ENCODE measurements around the gene MTA3. TPM values are rescaled to one million over a fixed set of nuclear protein-coding genes. Genes with fewer than 3 reads are reported as not detected.

Gene MTA3
- polyA plus RNA-seq, 3 donors: 2.0 to 4.5 (median 2.2) TPM

DNA sequence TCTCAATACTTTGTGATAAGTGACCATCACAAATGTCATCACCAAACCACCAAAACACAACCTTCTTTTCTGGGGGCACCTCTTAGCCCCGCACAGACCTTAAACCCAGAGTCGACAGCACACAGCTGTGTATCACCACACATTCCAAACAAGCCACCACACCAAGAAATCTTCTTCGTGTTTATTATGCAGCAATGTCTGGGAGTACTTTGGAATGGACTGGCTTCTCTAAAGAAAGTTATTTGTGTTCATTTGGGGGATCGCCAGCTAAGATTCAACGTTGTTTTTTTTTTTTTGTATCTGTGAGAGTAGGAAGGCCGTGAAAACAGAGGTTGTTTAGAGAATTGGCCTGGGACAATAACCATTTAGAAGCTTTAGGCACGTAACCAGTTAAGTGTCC, 1.1 kb upstream of the MTA3 start:
- Histone ChIP-seq H3K79me2 (ENCODE audit: insufficient read depth, low read length) (no peaks in the 10 kb centered on the region), H3K9me3 (replicated peaks in 1 of 2; ENCODE audit: control insufficient read depth in 1 of 2, insufficient read depth in 1 of 2, low read length in 2 of 2) (no peaks in the 10 kb centered on the region), H3K27me3 (ENCODE audit: control insufficient read depth in 2 of 2, insufficient read depth in 2 of 2, low read length in 2 of 2) (no peaks in the 10 kb centered on the region), H3K4me2 (replicated peaks; ENCODE audit: extremely low read depth, low read length, poor library complexity, severe bottlenecking) (no peak overlapping the region), H3K27ac (ENCODE audit: low read depth in 1 of 2, low read length in 2 of 2) (no peak overlapping the region), H3K36me3 (replicated peaks in 1 of 2; ENCODE audit: control insufficient read depth in 1 of 2, insufficient read depth in 2 of 2, low read length in 2 of 2) (no peaks in the 10 kb centered on the region), H3K4me3 (replicated peaks in 1 of 3; ENCODE audit: low read depth in 2 of 3, low read length in 3 of 3) (no peak overlapping the region), H3K4me1 (ENCODE audit: control insufficient read depth in 1 of 2, insufficient read depth in 2 of 2, low read length in 2 of 2) (no peaks in the 10 kb centered on the region), H3K9ac (ENCODE audit: insufficient read depth, low read length, poor library complexity, severe bottlenecking) (no peak overlapping the region), H2AFZ (ENCODE audit: insufficient read depth, low read depth, low read length, poor library complexity, severe bottlenecking) (no peak overlapping the region), H4K20me1 (ENCODE audit: insufficient read depth, low read length) (no peaks in the 10 kb centered on the region)
- H3K4me1 Mint-ChIP-seq: peaks cover 8% of the 10 kb centered on the region
- DNase-seq: no peak
- no peaks in the 10 kb centered on the region for H3K36me3 Mint-ChIP-seq
- intact Hi-C loops (cut with micrococcal nuclease): no loop called here
- 81% methylated on average over 2 of the region's 7 CpGs for WGBS (ENCODE audit: insufficient coverage)
- no peak overlapping the region for H3K27ac Mint-ChIP-seq
- H3K9me3 Mint-ChIP-seq: peaks cover 0 to 2% (median 0%) of the 10 kb centered on the region in 7 donors
- H3K4me3 Mint-ChIP-seq: peak overlapping the region in 1 of 2 donors; percentile 18
- peaks cover 14 to 26% (median 17%) of the 10 kb centered on the region in 3 donors for H3K27me3 Mint-ChIP-seq (ENCODE audit: low read depth in 3 of 3)
- TF ChIP-seq, protein P1, sequence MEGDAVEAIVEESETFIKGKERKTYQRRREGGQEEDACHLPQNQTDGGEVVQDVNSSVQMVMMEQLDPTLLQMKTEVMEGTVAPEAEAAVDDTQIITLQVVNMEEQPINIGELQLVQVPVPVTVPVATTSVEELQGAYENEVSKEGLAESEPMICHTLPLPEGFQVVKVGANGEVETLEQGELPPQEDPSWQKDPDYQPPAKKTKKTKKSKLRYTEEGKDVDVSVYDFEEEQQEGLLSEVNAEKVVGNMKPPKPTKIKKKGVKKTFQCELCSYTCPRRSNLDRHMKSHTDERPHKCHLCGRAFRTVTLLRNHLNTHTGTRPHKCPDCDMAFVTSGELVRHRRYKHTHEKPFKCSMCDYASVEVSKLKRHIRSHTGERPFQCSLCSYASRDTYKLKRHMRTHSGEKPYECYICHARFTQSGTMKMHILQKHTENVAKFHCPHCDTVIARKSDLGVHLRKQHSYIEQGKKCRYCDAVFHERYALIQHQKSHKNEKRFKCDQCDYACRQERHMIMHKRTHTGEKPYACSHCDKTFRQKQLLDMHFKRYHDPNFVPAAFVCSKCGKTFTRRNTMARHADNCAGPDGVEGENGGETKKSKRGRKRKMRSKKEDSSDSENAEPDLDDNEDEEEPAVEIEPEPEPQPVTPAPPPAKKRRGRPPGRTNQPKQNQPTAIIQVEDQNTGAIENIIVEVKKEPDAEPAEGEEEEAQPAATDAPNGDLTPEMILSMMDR (IDR thresholded peaks at IDR 0.05): no peak

DNA sequence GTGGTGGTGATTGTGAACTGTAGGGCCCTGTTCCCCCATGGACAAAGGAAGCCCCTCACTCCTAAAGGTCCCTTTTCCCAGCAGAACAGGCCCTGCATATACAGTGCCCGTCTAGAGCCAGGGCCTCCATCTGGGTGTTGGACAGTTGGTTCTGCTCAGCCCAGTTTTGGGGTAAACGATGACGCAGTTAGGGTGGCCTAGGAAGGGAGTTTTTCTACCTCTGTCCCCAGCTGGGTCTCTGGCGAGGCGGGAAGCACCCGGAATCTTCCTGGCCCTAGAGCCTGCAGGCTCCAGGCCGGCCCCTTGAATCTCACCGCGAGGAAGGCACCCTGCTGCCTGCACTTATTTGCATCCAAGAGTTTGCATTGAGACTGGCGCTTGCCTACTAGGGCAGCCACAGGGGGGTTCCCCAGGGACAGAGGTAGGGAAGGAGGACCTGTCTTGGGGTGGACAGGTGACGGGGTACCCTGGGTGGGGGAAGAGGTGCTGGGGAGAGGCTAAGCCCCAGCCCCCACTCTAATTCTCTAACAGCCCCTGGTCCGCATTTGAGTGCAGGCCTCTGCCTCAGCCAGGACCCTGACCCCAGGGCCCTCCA, 529 bp upstream of the MTA3 start:
- no peaks in the 10 kb centered on the region for H3K4me1 ChIP-seq (ENCODE audit: control insufficient read depth in 1 of 2, insufficient read depth in 2 of 2, low read length in 2 of 2)
- intact Hi-C loops (cut with micrococcal nuclease): no loop called here
- WGBS (ENCODE audit: insufficient coverage): 90% methylated on average over 9 of the region's 12 CpGs
- no peak overlapping the region for H3K9ac ChIP-seq (ENCODE audit: insufficient read depth, low read length, poor library complexity, severe bottlenecking)
- Mint-ChIP-seq H3K27me3 (ENCODE audit: low read depth in 3 of 3) (peaks cover 13 to 21% (median 14%) of the 10 kb centered on the region in 3 donors), H3K4me3 (peak overlapping the region; percentile 65 to 69), H3K27ac (peak overlapping the region in 1 of 7 donors; percentile 79), H3K4me1 (peaks cover 12% of the 10 kb centered on the region), H3K9me3 (peaks cover 0 to 2% (median 0%) of the 10 kb centered on the region in 7 donors), H3K36me3 (no peaks in the 10 kb centered on the region)
- no peak overlapping the region for H3K27ac ChIP-seq (ENCODE audit: low read depth in 1 of 2, low read length in 2 of 2)
- H2AFZ ChIP-seq (ENCODE audit: insufficient read depth, low read depth, low read length, poor library complexity, severe bottlenecking): peak overlapping the region; percentile 54
- no peaks in the 10 kb centered on the region for H3K36me3 ChIP-seq (replicated peaks in 1 of 2; ENCODE audit: control insufficient read depth in 1 of 2, insufficient read depth in 2 of 2, low read length in 2 of 2)
- TF ChIP-seq, protein P1 (IDR thresholded peaks at IDR 0.05): no peak
- no peak overlapping the region for H3K4me3 ChIP-seq (replicated peaks in 1 of 3; ENCODE audit: low read depth in 2 of 3, low read length in 3 of 3)
- H3K9me3 ChIP-seq (replicated peaks in 1 of 2; ENCODE audit: control insufficient read depth in 1 of 2, insufficient read depth in 1 of 2, low read length in 2 of 2): no peaks in the 10 kb centered on the region
- no peaks in the 10 kb centered on the region for H3K27me3 ChIP-seq (ENCODE audit: control insufficient read depth in 2 of 2, insufficient read depth in 2 of 2, low read length in 2 of 2)
- H3K4me2 ChIP-seq (replicated peaks; ENCODE audit: extremely low read depth, low read length, poor library complexity, severe bottlenecking): peak overlapping the region; percentile 80
- no peaks in the 10 kb centered on the region for H3K79me2 ChIP-seq (ENCODE audit: insufficient read depth, low read length)
- H4K20me1 ChIP-seq (ENCODE audit: insufficient read depth, low read length): no peaks in the 10 kb centered on the region
- DNase-seq: no peak
